A549 (cell line): ENCODE data around the gene CLASP1.

Source experiments
- CBX2 ChIP-seq: fragments of 200-600 bp; sonication (generic); IDR thresholded peaks from 2 replicates; pipeline ENCODE4 v1.6.1; 2016; ENCODE audit warnings: low read depth, mild to moderate bottlenecking, borderline replicate concordance
- EP300 ChIP-seq, 2 experiments: fragments of >200 bp; sonication (Bioruptor Twin); formaldehyde crosslinking; IDR thresholded peaks; 2 replicates in 1 of 2; 3 replicates in 1 of 2; pipeline ENCODE4 v1.6.1; 2016 to 2017
- HOXB5 ChIP-seq: fragments of 250-450 bp; sonication (Bioruptor Pico); IDR thresholded peaks from 2 replicates; pipeline ENCODE4 v1.5.0; 2020; ENCODE audit warnings: mild to moderate bottlenecking, moderate library complexity
- JUN ChIP-seq, 2 experiments: fragments of >200 bp; sonication (Bioruptor Twin); formaldehyde crosslinking; IDR thresholded peaks; 2 replicates in 1 of 2; 3 replicates in 1 of 2; pipeline ENCODE4 v1.6.1; 2016 to 2017
- RARB ChIP-seq: fragments of 250-450 bp; sonication (Bioruptor Pico); IDR thresholded peaks from 2 replicates; pipeline ENCODE4 v1.8.0; 2021; ENCODE audit warnings: mild to moderate bottlenecking, moderate library complexity
- TF ChIP-seq, protein P1 (sequence below): IDR thresholded peaks from 2 replicates; pipeline ENCODE4 v1.6.1; 2012; ENCODE audit warnings: low read depth, borderline replicate concordance
- TF ChIP-seq, protein P2 (sequence below): IDR thresholded peaks from 2 replicates; pipeline ENCODE4 v1.6.1; 2012
- TF ChIP-seq, protein P3 (sequence below): fragments of >200 bp; sonication (Bioruptor Twin); formaldehyde crosslinking; IDR thresholded peaks from 3 replicates; pipeline ENCODE4 v1.5.1; 2016
- TF ChIP-seq, protein P4 (sequence below): IDR thresholded peaks from 2 replicates; pipeline ENCODE4 v1.6.1; 2012
- TF ChIP-seq, protein P5 (sequence below): fragments of 250-450 bp; sonication (Bioruptor Pico); IDR thresholded peaks from 2 replicates; pipeline ENCODE4 v1.5.0; 2021; ENCODE audit warnings: mild to moderate bottlenecking, moderate library complexity, borderline replicate concordance

DNA sequence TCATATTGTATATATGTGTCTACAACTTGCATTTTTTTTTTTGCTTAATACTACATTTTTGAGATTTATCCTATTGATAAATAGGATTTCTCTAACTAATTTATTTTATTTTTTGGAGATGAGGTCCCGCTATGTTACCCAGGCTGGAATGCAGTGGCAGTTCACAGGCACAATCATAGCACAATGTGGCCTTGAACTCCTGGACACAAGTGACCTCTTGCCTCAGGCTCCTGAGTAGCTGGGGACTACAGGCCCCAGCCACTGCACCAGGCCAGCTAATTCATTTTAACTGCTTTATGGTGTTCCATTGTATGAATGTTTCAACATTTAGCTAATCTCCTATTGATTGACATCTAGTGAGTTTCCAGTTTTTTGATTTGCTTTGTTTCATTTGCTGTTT, 16.8 kb upstream of the CLASP1 start:
- TF ChIP-seq, protein P1, sequence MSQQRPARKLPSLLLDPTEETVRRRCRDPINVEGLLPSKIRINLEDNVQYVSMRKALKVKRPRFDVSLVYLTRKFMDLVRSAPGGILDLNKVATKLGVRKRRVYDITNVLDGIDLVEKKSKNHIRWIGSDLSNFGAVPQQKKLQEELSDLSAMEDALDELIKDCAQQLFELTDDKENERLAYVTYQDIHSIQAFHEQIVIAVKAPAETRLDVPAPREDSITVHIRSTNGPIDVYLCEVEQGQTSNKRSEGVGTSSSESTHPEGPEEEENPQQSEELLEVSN, result no peak
- TF ChIP-seq, protein P2, sequence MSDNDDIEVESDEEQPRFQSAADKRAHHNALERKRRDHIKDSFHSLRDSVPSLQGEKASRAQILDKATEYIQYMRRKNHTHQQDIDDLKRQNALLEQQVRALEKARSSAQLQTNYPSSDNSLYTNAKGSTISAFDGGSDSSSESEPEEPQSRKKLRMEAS, result no peak
- TF ChIP-seq, protein P3, sequence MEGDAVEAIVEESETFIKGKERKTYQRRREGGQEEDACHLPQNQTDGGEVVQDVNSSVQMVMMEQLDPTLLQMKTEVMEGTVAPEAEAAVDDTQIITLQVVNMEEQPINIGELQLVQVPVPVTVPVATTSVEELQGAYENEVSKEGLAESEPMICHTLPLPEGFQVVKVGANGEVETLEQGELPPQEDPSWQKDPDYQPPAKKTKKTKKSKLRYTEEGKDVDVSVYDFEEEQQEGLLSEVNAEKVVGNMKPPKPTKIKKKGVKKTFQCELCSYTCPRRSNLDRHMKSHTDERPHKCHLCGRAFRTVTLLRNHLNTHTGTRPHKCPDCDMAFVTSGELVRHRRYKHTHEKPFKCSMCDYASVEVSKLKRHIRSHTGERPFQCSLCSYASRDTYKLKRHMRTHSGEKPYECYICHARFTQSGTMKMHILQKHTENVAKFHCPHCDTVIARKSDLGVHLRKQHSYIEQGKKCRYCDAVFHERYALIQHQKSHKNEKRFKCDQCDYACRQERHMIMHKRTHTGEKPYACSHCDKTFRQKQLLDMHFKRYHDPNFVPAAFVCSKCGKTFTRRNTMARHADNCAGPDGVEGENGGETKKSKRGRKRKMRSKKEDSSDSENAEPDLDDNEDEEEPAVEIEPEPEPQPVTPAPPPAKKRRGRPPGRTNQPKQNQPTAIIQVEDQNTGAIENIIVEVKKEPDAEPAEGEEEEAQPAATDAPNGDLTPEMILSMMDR, result no peak
- TF ChIP-seq, protein P4, sequence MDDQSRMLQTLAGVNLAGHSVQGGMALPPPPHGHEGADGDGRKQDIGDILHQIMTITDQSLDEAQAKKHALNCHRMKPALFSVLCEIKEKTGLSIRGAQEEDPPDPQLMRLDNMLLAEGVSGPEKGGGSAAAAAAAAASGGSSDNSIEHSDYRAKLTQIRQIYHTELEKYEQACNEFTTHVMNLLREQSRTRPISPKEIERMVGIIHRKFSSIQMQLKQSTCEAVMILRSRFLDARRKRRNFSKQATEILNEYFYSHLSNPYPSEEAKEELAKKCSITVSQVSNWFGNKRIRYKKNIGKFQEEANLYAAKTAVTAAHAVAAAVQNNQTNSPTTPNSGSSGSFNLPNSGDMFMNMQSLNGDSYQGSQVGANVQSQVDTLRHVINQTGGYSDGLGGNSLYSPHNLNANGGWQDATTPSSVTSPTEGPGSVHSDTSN, result no peak
- no peak for TF ChIP-seq RARB (CRISPR knock-in tag)
- TF ChIP-seq EP300 (IDR thresholded peaks at IDR 0.05), result no peak
- TF ChIP-seq, protein P5, sequence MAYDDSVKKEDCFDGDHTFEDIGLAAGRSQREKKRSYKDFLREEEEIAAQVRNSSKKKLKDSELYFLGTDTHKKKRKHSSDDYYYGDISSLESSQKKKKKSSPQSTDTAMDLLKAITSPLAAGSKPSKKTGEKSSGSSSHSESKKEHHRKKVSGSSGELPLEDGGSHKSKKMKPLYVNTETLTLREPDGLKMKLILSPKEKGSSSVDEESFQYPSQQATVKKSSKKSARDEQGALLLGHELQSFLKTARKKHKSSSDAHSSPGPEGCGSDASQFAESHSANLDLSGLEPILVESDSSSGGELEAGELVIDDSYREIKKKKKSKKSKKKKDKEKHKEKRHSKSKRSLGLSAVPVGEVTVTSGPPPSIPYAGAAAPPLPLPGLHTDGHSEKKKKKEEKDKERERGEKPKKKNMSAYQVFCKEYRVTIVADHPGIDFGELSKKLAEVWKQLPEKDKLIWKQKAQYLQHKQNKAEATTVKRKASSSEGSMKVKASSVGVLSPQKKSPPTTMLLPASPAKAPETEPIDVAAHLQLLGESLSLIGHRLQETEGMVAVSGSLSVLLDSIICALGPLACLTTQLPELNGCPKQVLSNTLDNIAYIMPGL (CRISPR knock-in tag), result no peak
- TF ChIP-seq JUN (IDR thresholded peaks at IDR 0.05), result no peak
- no peak for TF ChIP-seq CBX2
- TF ChIP-seq HOXB5 (CRISPR knock-in tag), result no peak
